Cardiac atrium fibroblast (primary cell): ENCODE results near the gene KDM4F. TPM values are rescaled to one million over a fixed set of nuclear protein-coding genes. Genes with fewer than 3 reads are reported as not detected.

Experiments used
- total RNA-seq: library from RNA; depleted of rRNA; stranded (reverse); fragments of >200 nt; gene quantifications from 2 replicates; pipeline ENCODE4 v1.2.3, GENCODE V29; 2015

KDM4F gene
- not detected in 2 replicates for total RNA-seq

GRCh38 chr11:95049122-95049521 lies at the start of gene KDM4F:
Gene KDM4F, plus strand, starts transcription at chr11:95049422.

GRCh38 chr11:95024958-95025357 lies 24.3 kb upstream of the KDM4F start, which contains the start of gene KDM4E:
Gene KDM4E, plus strand, starts transcription at chr11:95025258. Its CDS starts 300 bp downstream, at chr11:95025558.

DNA sequence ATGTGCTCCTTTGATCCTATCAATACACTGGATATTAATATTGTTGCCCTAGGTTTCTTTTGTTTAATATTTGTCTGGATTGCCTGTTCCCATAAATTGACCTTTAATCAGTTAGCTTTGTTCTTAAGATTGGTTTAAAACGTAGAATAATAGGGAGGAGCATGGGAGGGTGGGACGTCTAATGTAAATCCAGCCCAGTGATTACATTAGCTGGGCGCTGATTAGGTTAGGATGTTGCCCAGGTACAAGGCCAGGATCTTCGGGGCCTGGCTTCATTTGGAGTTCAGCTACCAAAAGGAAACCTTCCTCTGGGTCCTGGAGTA lies 17.5 kb downstream of the KDM4F start, which contains the start of gene SRSF8:
Gene SRSF8 (plus strand): TSS at position 204 of the 323 bp plus-strand sequence. CDS start 308 bp downstream, outside the sequence.

DNA sequence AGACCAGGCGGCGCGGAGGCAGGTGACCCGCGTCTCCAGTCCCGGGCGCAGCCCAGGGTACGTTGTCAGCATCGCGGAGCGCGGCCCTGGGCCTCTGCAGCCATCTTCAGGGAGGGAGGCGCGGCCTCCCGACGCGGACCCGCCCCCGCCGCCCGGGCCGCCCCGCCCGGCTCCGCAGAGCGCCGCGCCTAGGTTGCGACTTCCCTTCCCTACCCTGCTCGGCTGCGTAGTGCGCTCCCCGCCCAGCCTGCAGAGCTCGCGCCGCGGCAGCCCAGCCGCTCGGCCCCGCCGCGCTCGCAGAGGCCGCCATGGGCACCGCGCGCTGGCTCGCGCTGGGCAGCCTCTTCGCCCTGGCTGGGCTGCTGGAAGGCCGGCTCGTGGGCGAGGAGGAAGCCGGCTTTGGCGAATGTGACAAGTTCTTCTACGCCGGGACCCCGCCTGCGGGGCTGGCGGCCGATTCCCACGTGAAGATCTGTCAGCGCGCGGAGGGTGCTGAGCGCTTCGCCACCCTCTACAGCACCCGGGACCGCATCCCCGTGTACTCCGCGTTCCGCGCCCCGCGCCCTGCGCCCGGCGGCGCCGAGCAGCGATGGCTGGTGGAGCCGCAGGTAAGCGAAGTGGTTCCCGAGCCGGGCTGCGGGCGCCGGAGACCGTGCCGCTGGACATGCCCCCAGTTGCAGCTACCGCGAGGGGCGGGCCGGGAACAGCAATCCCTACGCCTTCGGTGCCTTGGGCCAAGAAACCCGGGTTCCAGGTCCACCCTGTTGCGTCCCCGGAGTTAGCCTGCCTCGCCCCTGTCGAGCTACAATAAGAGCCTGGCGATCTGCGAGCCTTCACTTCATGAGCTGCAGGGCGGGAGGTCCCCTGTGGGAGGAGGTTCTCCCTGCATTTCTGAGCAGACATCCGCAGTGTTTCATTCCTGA lies 40.7 kb downstream of the KDM4F start, which contains the start of gene ENDOD1:
Gene ENDOD1 (plus strand): TSS at position 227 of the 923 bp plus-strand sequence. CDS start 82 bp downstream, at position 309.

Other genes with a start within 250 kb of the KDM4F start
- 28.5 and 31.8 TPM in 2 replicates for gene CWC15, start 75.9 kb upstream of the KDM4F start, total RNA-seq
- 0.72 and 1.9 TPM in 2 replicates for gene KDM4D, start 75.7 kb upstream of the KDM4F start, total RNA-seq
- not detected in 2 replicates for gene KDM4E, start 24.2 kb upstream of the KDM4F start, total RNA-seq
- gene SRSF8, start 17.5 kb downstream of the KDM4F start, total RNA-seq, result 12.1 and 17.2 TPM in 2 replicates
- gene ENDOD1, start 40.4 kb downstream of the KDM4F start, total RNA-seq, result 25.9 and 48.9 TPM in 2 replicates
- 10.5 and 14.7 TPM in 2 replicates for gene SESN3, start 181.8 kb downstream of the KDM4F start, total RNA-seq